Measurements from ENCODE around the gene ANKRD55. TPM values are rescaled to one million over a fixed set of nuclear protein-coding genes. Genes with fewer than 3 reads are reported as not detected.
"Not testable (repeated sequence)": the region's sequence is repeated elsewhere in the genome, so short reads cannot be mapped to it uniquely, and the experiment has no call there.

ANKRD55 gene
- total RNA-seq, 1 experiment from 2014 or later = not detected

DNA sequence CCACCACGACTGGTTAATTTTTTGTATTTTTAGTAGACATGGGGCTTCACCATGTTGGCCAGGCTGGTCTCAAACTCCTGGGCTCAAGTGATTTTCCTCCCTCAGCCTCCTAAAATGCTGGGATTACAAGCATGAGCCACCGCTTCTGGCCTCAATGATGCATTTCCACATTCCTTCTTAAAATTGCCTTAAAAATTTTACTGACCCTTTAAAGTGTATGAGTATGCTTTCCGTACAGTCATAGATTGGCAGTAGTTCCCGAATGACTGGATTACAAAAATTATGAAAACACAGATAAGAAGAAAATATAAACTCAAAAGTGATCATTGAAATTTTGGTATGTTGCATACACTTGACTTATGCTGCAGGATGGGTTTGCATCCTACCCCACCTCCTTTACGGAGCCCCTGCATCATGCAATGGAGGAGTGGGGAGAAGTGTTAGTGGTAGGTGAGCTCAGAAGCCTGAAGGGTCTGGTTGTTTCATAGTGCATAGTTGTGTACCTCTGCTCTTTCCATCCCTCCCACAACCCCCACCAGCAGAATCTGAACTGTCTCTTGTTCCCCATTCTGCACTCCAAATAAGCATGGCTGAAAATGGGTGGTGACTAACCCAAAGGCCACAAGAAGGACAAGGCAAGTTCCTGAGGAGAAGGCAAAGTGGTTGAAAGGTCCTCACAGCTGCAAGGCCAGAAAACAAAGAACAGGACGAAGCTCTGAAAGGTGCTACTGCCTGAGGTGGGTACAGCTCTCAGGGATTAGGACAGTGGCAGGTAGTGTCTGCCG lies 26.8 kb downstream of the ANKRD55 start:
- Histone ChIP-seq H2AFZ (ENCODE audit: low read length) (no peak overlapping the region), H3K79me2 (ENCODE audit: low read length) (no peaks in the 10 kb centered on the region), H3K27ac (ENCODE audit: low read length) (no peak overlapping the region), H3K4me3 (ENCODE audit: low read length) (no peak overlapping the region), H3K9me3 (ENCODE audit: low read length) (no peaks in the 10 kb centered on the region), H3F3A (ENCODE audit: low read length, unreplicated experiment) (no peaks in the 10 kb centered on the region), H3K36me3 (ENCODE audit: low read depth, low read length) (no peaks in the 10 kb centered on the region), H3K27me3 (ENCODE audit: low read length) (no peaks in the 10 kb centered on the region), H3K9ac (ENCODE audit: low read length) (no peak overlapping the region), H3K4me2 (ENCODE audit: low read length) (no peak overlapping the region), H4K20me1 (ENCODE audit: low read length) (no peaks in the 10 kb centered on the region), H3K9me2 (replicated peaks; ENCODE audit: low read length) (no peaks in the 10 kb centered on the region), H3K4me1 (ENCODE audit: insufficient read depth, low read length) (peaks cover 23% of the 10 kb centered on the region; the same call in 1 of the 2 replicates)
- TF ChIP-seq CTCF (conservative IDR thresholded peaks at IDR 0.05; ENCODE audit: low read depth, low read length) (no peak), EZH2phosphoT487 (IDR thresholded peaks at IDR 0.05; ENCODE audit: borderline replicate concordance, low read length) (no peak), EZH2 (IDR thresholded peaks at IDR 0.05; ENCODE audit: low read length, unreplicated experiment) (no peak)
- intact Hi-C loops (cut with micrococcal nuclease) = loop anchor here (5.0 kb wide), 1 partner anchor 56 kb away; no protein-coding TSS in a partner anchor
- ChIA-PET POLR2A (ENCODE audit: unreplicated experiment) (no interaction called here), CTCF (no interaction called here)
- ATAC-seq (peak; percentile 68), DNase-seq (peak; percentile 61)
- BruUV-seq (replicated peaks) = no TSS peak

DNA sequence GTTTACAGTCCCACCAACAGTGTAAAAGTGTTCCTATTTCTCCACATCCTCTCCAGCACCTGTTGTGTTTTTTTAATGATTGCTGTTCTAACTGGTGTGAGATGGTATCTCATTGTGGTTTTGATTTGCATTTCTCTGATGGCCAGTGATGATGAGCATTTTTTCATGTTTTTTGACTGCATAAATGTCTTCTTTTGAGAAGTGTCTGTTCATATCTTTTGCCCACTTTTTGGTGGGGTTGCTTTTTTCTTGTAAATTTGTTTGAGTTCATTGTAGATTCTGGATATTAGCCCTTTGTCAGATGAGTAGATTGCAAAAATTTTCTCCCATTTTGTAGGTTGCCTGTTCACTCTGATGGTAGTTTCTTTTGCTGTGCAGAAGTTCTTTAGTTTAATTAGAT lies 29.2 kb downstream of the ANKRD55 start:
- H3F3A ChIP-seq (ENCODE audit: low read length, unreplicated experiment); H2AFZ ChIP-seq (ENCODE audit: low read length); H3K27me3 ChIP-seq (ENCODE audit: low read length); POLR2A ChIA-PET (ENCODE audit: unreplicated experiment); H3K9me3 ChIP-seq (ENCODE audit: low read length); H3K4me2 ChIP-seq (ENCODE audit: low read length); intact Hi-C loops (cut with micrococcal nuclease); H4K20me1 ChIP-seq (ENCODE audit: low read length); H3K9me2 ChIP-seq (replicated peaks; ENCODE audit: low read length); BruUV-seq (replicated peaks); H3K36me3 ChIP-seq (ENCODE audit: low read depth, low read length); H3K9ac ChIP-seq (ENCODE audit: low read length); DNase-seq; H3K27ac ChIP-seq (ENCODE audit: low read length); CTCF ChIA-PET; H3K4me3 ChIP-seq (ENCODE audit: low read length); H3K79me2 ChIP-seq (ENCODE audit: low read length); ATAC-seq: not testable (repeated sequence)
- peaks cover 19% of the 10 kb centered on the region; the same call in 1 of the 2 replicates for H3K4me1 ChIP-seq (ENCODE audit: insufficient read depth, low read length)

GRCh38 chr5:56202483-56202882 lies 30.6 kb downstream of the ANKRD55 start:
- intact Hi-C loops (cut with micrococcal nuclease) = no loop called here
- Histone ChIP-seq H3K4me3 (ENCODE audit: low read length) (no peak overlapping the region), H3K9me2 (replicated peaks; ENCODE audit: low read length) (no peaks in the 10 kb centered on the region), H3K9ac (ENCODE audit: low read length) (no peak overlapping the region), H3K4me2 (ENCODE audit: low read length) (no peak overlapping the region), H3K4me1 (ENCODE audit: insufficient read depth, low read length) (peaks cover 18% of the 10 kb centered on the region; the same call in 1 of the 2 replicates), H4K20me1 (ENCODE audit: low read length) (no peaks in the 10 kb centered on the region), H3K27ac (ENCODE audit: low read length) (no peak overlapping the region), H3K9me3 (ENCODE audit: low read length) (no peaks in the 10 kb centered on the region), H3K27me3 (ENCODE audit: low read length) (no peaks in the 10 kb centered on the region), H3F3A (ENCODE audit: low read length, unreplicated experiment) (no peaks in the 10 kb centered on the region), H3K36me3 (ENCODE audit: low read depth, low read length) (no peaks in the 10 kb centered on the region), H2AFZ (ENCODE audit: low read length) (no peak overlapping the region), H3K79me2 (ENCODE audit: low read length) (no peaks in the 10 kb centered on the region)
- ATAC-seq = no peak
- BruUV-seq (replicated peaks) = no TSS peak
- ChIA-PET CTCF (no interaction called here), POLR2A (ENCODE audit: unreplicated experiment) (no interaction called here)
- TF ChIP-seq EZH2 (IDR thresholded peaks at IDR 0.05; ENCODE audit: low read length, unreplicated experiment) (no peak), EZH2phosphoT487 (IDR thresholded peaks at IDR 0.05; ENCODE audit: borderline replicate concordance, low read length) (no peak), CTCF (conservative IDR thresholded peaks at IDR 0.05; ENCODE audit: low read depth, low read length) (no peak)
- DNase-seq = no peak

GRCh38 chr5:56201762-56202261 lies 31.3 kb downstream of the ANKRD55 start:
- BruUV-seq (replicated peaks) = not testable (repeated sequence)

More at GRCh38 chr5:56201762-56202261, 31.3 kb downstream of the ANKRD55 start:
- H3K36me3 ChIP-seq (ENCODE audit: low read depth, low read length); POLR2A ChIA-PET (ENCODE audit: unreplicated experiment); H3K4me3 ChIP-seq (ENCODE audit: low read length); H3K9me3 ChIP-seq (ENCODE audit: low read length); ATAC-seq; H3K4me2 ChIP-seq (ENCODE audit: low read length); H3K27me3 ChIP-seq (ENCODE audit: low read length); DNase-seq; H3K27ac ChIP-seq (ENCODE audit: low read length); H3F3A ChIP-seq (ENCODE audit: low read length, unreplicated experiment); H2AFZ ChIP-seq (ENCODE audit: low read length); H3K9ac ChIP-seq (ENCODE audit: low read length); H4K20me1 ChIP-seq (ENCODE audit: low read length); H3K9me2 ChIP-seq (replicated peaks; ENCODE audit: low read length); H3K79me2 ChIP-seq (ENCODE audit: low read length): not testable (repeated sequence)
- intact Hi-C loops (cut with micrococcal nuclease) = loop anchor here (1.0 kb wide), 3 partner anchors 219 to 266 kb away; no protein-coding TSS in a partner anchor
- CTCF ChIA-PET = interaction anchor here (0.6 kb wide), 1 partner anchor 265 kb away, joined by 3 read pairs; no protein-coding TSS in a partner anchor
- H3K4me1 ChIP-seq (ENCODE audit: insufficient read depth, low read length) = peaks cover 11% of the 10 kb centered on the region; the same call in 1 of the 2 replicates
